Endometrium (tissue), 2 donors: ENCODE data around the gene PDZRN4.
"Not testable (repeated sequence)": the region's sequence is repeated elsewhere in the genome, so short reads cannot be mapped to it uniquely, and the experiment has no call there.

Experiments used
- FAIRE-seq: peaks from 2 replicates; lab custom pipeline; 2012; peaks lifted over from hg19 to GRCh38; lab: Jason Lieb, UNC
- donor health status: control.
- donor health status: control.

The PDZRN4 gene

GRCh38 chr12:41286426-41286825, 98.3 kb downstream of the PDZRN4 start:
- FAIRE-seq, result no peak

GRCh38 chr12:41287500-41288141, 99.5 kb downstream of the PDZRN4 start:
- no peak for FAIRE-seq

- FAIRE-seq, result no peak
These were observed 100.2 kb downstream of the PDZRN4 start for GRCh38 chr12:41288142-41288811.

- no peak for FAIRE-seq
These were observed 101.4 kb downstream of the PDZRN4 start for GRCh38 chr12:41289501-41289900.

- FAIRE-seq, result no peak
These were observed 104.9 kb downstream of the PDZRN4 start for GRCh38 chr12:41293011-41293410.

- FAIRE-seq, result no peak
These were observed 105.3 kb downstream of the PDZRN4 start for GRCh38 chr12:41293461-41293860.

GRCh38 chr12:41302979-41303403, 114.9 kb downstream of the PDZRN4 start:
- no peak for FAIRE-seq

GRCh38 chr12:41304526-41304925, 116.4 kb downstream of the PDZRN4 start:
- no peak for FAIRE-seq

GRCh38 chr12:41310367-41310766, 122.2 kb downstream of the PDZRN4 start:
- no peak for FAIRE-seq

- FAIRE-seq, result no peak
These were observed 123.8 kb downstream of the PDZRN4 start for GRCh38 chr12:41311883-41312282.

GRCh38 chr12:41312451-41312850, 124.3 kb downstream of the PDZRN4 start:
- not testable (repeated sequence) for FAIRE-seq

- FAIRE-seq, result no peak
These were observed 137.2 kb downstream of the PDZRN4 start for GRCh38 chr12:41325336-41325735.

GRCh38 chr12:41327096-41327895, 139.2 kb downstream of the PDZRN4 start:
- FAIRE-seq, result no peak

GRCh38 chr12:41333974-41334373, 145.9 kb downstream of the PDZRN4 start:
- FAIRE-seq, result no peak

GRCh38 chr12:41334390-41334789, 146.3 kb downstream of the PDZRN4 start:
- no peak for FAIRE-seq

GRCh38 chr12:41336041-41336549, 148.0 kb downstream of the PDZRN4 start:
- FAIRE-seq, result no peak

GRCh38 chr12:41339784-41340183, 151.7 kb downstream of the PDZRN4 start:
- FAIRE-seq, result no peak

- FAIRE-seq, result no peak
These were observed 156.8 kb downstream of the PDZRN4 start for GRCh38 chr12:41344776-41345470.

GRCh38 chr12:41348198-41348597, 160.1 kb downstream of the PDZRN4 start:
- FAIRE-seq, result no peak

GRCh38 chr12:41356181-41356580, 168.1 kb downstream of the PDZRN4 start:
- FAIRE-seq, result no peak

- no peak for FAIRE-seq
These were observed 173.6 kb downstream of the PDZRN4 start for GRCh38 chr12:41361738-41362137.

GRCh38 chr12:41362510-41362909, 174.4 kb downstream of the PDZRN4 start:
- FAIRE-seq, result no peak
